Adrenal gland (tissue), 5 donors: ENCODE results near the gene EEF1AKMT1.

Experiments
- CTCF ChIP-seq, 6 experiments: fragments of 450-650 bp in 4 of 6; fragments of 200-600 bp in 2 of 6; sonication (generic) in 1 of 6; IDR thresholded peaks; 1 replicate in 5 of 6; 2 replicates in 1 of 6; pipeline versions ENCODE4 v1.5.1 to v1.8.0; 2016 to 2021; ENCODE audit warnings: antibody characterized with exemption in 6 of 6, mild to moderate bottlenecking in 2 of 6, moderate library complexity in 1 of 6
- POLR2A ChIP-seq, 2 donors: fragments of 450-650 bp; IDR thresholded peaks; one replicate each; pipeline ENCODE4 v1.6.1; 2017; ENCODE audit warnings: antibody characterized with exemption in 2 of 2, mild to moderate bottlenecking in 2 of 2, moderate library complexity in 1 of 2
- donor health status: DM: no; HTN: no; CAD: no.

DNA sequence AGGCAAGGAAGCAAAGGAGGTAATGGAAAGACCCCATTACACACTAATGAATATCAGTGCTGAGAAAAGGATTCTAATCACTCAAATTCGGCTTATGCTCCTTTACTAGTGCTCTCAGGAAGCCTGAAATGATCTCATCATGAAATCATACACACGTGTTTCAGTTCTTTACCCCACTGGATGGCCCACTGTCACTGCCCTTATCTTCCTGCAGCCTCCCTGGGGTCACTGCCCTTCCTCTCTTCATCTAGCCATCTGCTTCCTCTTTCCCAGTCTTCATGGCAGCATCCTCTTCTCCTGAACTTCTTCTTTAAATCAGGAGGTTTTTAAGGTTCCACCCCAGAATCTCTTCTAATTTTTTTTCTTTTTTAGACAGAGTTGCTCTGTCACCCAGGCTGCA is 27.9 kb upstream of the EEF1AKMT1 start:
- TF ChIP-seq CTCF (IDR thresholded peaks at IDR 0.05): no peak
- TF ChIP-seq POLR2A (IDR thresholded peaks at IDR 0.05): no peak
